HG03565 (cell line): ENCODE data around the gene SH3BP4.

Experiments
- ATAC-seq: cut with Tn5 transposase; IDR thresholded peaks from one replicate; pipeline ENCODE4 v1.9.1; 2021; ENCODE audit warnings: mild to moderate bottlenecking, moderate library complexity; ENCODE audit not compliant: unreplicated experiment

The SH3BP4 gene, protein sequence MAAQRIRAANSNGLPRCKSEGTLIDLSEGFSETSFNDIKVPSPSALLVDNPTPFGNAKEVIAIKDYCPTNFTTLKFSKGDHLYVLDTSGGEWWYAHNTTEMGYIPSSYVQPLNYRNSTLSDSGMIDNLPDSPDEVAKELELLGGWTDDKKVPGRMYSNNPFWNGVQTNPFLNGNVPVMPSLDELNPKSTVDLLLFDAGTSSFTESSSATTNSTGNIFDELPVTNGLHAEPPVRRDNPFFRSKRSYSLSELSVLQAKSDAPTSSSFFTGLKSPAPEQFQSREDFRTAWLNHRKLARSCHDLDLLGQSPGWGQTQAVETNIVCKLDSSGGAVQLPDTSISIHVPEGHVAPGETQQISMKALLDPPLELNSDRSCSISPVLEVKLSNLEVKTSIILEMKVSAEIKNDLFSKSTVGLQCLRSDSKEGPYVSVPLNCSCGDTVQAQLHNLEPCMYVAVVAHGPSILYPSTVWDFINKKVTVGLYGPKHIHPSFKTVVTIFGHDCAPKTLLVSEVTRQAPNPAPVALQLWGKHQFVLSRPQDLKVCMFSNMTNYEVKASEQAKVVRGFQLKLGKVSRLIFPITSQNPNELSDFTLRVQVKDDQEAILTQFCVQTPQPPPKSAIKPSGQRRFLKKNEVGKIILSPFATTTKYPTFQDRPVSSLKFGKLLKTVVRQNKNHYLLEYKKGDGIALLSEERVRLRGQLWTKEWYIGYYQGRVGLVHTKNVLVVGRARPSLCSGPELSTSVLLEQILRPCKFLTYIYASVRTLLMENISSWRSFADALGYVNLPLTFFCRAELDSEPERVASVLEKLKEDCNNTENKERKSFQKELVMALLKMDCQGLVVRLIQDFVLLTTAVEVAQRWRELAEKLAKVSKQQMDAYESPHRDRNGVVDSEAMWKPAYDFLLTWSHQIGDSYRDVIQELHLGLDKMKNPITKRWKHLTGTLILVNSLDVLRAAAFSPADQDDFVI

DNA sequence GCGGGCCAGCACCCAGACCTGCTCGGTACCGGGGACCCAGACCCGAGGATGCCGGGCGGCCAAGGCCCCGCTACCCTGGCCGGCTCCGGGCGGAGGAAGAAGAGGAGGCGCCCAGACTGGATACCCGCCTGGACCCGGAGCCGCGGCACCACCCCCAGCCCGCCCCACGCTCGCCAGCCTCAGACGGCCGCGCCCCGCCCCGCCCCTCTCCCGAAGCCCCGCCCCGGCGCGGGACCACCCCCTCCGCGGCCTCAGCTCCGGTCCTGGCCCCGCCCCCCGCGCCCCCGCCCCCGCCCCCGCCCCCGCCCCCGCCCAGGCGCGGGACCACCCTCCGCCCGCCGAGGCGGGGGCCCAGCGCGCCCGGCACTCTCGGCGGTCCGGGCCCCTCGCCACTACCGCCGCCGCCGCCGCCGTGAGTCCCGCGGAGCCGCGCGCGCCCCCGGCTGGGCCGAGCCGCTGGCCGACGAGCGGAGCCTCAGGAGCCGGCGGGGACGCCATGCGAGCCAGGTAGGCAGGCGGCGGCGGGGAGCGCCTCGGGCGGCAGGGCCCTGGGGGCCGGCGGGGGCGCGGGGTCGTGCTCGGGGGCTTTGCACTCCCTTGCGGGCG lies at the start of gene SH3BP4:
Gene SH3BP4, plus strand, starts transcription at position 354 of the 606 bp plus-strand sequence. CDS start 82,986 bp downstream, outside the sequence.
- no peak for ATAC-seq

- ATAC-seq: no peak
Observed at GRCh38 chr2:234904785-234905184, 47.0 kb upstream of the SH3BP4 start.

DNA sequence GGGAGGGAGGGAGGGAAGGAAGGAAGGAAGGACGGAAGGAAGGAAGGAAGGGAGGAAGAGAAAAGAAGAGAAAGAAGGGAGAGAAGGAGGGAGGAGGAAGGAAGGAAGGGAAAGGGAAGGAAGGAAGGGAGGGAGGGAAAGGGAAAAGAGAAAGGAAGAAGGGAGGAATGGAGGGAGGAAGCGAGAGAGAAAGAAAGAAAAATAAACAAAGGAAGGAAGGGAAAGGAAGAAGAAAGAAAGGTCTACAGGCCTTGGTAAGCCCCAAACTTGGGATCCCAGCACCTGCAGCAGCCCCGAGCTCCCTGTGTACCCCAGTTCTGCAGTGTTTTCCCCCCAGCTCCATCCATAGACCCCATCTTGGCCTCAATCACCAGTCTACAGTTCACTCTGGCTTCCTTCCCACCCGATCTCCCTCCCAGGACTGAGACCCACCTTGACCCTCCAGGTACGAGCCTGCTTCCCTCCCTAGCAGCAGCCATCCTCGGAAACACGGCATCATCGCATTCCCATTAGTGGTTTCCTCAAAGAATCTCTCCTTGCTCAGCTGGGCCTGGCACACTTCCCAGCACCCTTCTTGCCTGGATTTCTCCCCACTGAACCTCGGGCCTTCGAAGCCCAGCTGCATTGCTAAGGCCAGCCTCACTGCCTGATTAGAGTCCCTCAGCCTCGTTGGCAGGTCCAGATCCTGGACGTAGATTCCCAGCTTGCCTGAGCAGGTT lies 46.1 kb upstream of the SH3BP4 start:
- ATAC-seq: no peak

GRCh38 chr2:234910186-234910679 lies 41.6 kb upstream of the SH3BP4 start:
- ATAC-seq: no peak

- ATAC-seq: no peak
Observed at GRCh38 chr2:234911271-234911670, 40.5 kb upstream of the SH3BP4 start.

GRCh38 chr2:234912437-234912836 lies 39.4 kb upstream of the SH3BP4 start:
- no peak for ATAC-seq

DNA sequence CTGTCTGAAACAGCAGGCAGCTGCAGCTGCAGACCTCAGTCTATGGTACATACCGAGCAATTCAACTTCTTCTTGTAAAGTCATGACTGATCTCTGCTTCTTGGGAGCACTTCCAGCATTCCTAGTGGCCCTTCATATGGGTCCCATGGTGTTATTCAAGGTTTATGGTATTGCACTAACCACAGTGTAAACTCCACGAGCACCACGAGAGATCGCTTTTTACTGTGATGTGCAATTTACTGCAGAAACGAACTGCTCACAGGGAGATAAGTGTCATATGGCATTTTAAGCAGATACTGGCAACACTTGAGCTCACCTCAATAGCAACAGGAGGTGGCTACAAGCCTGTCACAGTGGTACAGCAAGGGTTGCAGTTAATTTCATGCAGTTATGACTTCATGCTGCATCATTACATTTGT lies 38.6 kb upstream of the SH3BP4 start:
- ATAC-seq: no peak

- ATAC-seq: no peak
Observed at GRCh38 chr2:234914371-234915154, 37.3 kb upstream of the SH3BP4 start.

DNA sequence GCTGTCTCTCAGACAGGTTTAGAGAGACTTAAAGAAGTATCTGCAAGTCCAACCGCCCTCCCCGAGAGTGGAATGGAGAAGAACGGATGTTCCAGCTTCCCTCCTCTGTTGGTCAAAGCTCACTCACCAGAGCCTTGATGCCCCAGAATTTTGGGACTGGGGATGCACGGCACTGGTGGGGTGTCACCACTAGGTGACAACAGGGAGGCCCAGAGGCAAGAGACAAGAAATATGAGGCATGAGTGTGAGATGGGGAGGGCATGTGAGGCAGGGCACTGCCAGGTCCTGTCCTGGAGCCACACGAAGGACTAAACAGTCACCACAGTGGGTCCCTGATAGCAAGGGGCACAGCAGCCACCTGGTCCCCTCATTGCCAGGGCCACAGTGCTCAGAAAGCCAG lies 35.1 kb upstream of the SH3BP4 start:
- no peak for ATAC-seq

- no peak for ATAC-seq
Observed at GRCh38 chr2:234917211-234917975, 34.4 kb upstream of the SH3BP4 start.

DNA sequence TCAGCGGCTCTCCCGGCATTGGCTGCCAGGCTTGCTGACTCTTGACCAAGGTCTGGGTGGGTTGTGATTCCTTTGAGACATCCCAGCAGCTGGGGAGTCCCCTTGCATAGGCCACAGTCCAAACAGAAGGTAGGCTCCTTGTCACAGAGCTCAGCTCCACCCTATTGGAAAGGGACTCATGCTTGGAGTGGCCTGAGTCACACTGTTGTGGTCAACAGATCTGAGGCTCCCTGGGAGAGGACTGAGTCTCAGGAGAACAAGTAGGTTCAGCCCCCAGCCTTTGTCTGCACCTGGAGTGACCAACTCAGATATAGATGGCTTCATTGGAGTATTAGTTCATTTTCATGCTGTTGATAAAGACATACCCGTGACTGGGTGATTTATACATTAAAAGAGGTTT lies 32.1 kb upstream of the SH3BP4 start:
- ATAC-seq: no peak

DNA sequence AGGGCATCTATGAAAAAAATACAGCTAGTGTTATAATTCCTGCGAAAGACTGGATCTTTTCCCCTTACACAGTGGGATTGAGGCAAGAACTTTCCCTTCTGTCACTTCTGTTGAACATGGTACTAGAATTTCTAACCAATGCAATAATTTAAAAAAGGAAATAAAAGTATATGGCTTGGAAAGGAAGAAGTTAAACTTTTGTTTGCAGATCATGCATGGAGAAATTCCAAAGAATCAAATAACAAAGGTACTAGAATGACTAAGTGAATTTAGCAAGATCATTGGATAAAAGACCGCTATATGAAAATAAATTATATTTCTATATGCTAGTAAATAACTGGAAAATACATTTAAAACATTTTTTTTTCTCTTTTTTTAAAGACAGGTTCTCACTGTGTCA lies 31.0 kb upstream of the SH3BP4 start:
- ATAC-seq: no peak

- ATAC-seq: no peak
Observed at GRCh38 chr2:234929002-234929401, 22.8 kb upstream of the SH3BP4 start.

GRCh38 chr2:234930397-234930796 lies 21.4 kb upstream of the SH3BP4 start:
- no peak for ATAC-seq

GRCh38 chr2:234931371-234931770 lies 20.4 kb upstream of the SH3BP4 start:
- ATAC-seq: no peak

DNA sequence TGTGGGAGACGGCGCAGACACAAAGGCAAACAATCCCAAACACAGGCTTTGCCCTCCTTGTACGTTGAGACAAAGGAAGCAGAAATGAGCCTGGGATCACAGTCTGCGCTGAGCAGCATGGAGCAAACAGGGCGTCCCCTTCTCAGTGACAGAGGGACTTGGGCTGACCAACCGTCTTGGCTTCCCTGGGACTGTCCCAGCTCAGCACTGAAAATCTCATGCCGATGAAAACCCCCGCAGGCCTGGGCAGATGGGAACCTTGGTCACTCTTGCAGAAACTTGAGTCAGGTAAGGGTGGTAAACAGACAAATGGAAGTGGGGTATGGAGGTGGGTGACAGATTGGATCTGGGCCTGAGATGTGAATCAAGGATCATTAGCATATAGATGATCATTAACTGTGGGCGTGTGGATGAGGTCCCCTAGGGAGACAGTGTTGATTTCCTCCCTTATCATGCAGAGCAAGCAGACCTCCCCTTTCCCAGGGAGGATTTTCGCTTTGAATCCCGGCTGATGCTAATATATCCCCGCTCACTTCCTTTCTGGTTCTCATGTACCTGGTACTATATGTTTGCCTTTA lies 19.1 kb upstream of the SH3BP4 start:
- no peak for ATAC-seq

GRCh38 chr2:234935311-234935710 lies 16.5 kb upstream of the SH3BP4 start:
- no peak for ATAC-seq

- ATAC-seq: no peak
Observed at GRCh38 chr2:234939576-234939975, 12.2 kb upstream of the SH3BP4 start.

- ATAC-seq: no peak
Observed at GRCh38 chr2:234939996-234940395, 11.8 kb upstream of the SH3BP4 start.
